KOPT-K1 (cell line): ENCODE data around the gene LIN52.
A peak's percentile ranks its signal among the peaks of the same experiment; 100 is the strongest.
"Not testable (repeated sequence)": the region's sequence is repeated elsewhere in the genome, so short reads cannot be mapped to it uniquely, and the experiment has no call there.

Experiments
- H3K27ac ChIP-seq: fragments of 200-600 bp; sonication (generic); 2 replicates; pipeline ENCODE4 v1.5.1; 2016; ENCODE audit warnings: antibody characterized with exemption, mild to moderate bottlenecking, low read depth, low read length; ENCODE audit not compliant: poor library complexity, severe bottlenecking
- H3K36me3 ChIP-seq: fragments of 200-600 bp; sonication (generic); 2 replicates; pipeline ENCODE4 v1.5.1; 2017; ENCODE audit warnings: antibody characterized with exemption, mild to moderate bottlenecking, low read length, moderate library complexity; ENCODE audit not compliant: insufficient read depth
- H3K9me3 ChIP-seq: fragments of 200-600 bp; sonication (generic); 2 replicates; pipeline ENCODE4 v1.5.1; 2017; ENCODE audit warnings: antibody characterized with exemption, low read length, mild to moderate bottlenecking; ENCODE audit not compliant: insufficient read depth, poor library complexity, severe bottlenecking

The LIN52 gene

DNA sequence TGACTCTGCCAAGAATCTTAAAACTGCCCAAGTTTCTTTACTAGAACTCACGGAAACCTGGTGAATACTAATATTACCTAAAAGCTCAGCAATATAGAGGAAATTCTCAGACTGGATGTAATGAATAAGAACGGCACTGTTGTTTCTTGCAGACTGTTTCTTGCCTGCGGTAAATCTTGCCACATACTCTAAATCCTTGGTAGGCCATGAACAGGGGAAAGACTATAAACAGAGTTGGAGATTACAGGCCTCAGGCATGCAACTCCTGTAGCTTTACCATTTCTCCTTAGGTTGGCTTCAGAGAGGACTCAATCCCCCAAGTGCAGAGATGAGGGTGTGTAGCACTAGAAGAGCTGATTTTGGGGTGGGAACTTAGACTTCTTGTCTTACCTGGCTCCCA lies 1.6 kb upstream of the LIN52 start:
- Histone ChIP-seq H3K27ac (no peak overlapping the region), H3K36me3 (no peaks in the 10 kb centered on the region), H3K9me3 (no peaks in the 10 kb centered on the region)

GRCh38 chr14:74083784-74084276 lies 926 bp upstream of the LIN52 start:
- H3K9me3 ChIP-seq = no peaks in the 10 kb centered on the region
- no peaks in the 10 kb centered on the region for H3K36me3 ChIP-seq
- H3K27ac ChIP-seq = peak overlapping the region; percentile 55

DNA sequence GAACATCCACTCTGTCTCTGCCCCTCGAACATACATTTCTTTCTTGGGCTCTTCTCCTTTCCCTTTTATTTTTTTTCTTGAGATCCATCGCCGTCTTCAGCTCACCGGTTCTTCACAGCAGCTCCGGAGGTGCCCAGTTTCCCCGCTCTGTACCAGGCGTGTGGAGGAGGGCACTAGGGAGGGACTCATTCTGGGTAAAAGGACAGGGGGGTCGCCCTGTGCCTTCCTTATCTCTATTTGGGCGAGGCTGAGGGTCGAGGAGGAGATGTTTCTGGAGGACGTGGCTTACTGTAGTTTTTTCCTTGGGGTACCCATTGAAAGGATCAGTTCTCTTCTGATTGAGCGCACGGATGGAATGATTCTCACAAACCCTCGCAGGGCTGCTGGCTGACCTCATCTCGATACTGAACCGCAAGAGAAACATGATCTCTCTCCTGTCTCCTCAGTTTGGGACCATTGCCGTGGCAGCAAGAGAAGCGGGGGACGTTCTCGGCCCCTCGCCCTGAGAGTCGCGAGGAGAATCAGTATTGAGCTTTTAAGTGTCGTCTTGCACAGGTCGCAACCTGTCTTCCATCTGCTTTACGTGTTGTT lies 386 bp downstream of the LIN52 start:
- Histone ChIP-seq H3K27ac (peak overlapping the region; percentile 72), H3K9me3 (no peaks in the 10 kb centered on the region), H3K36me3 (no peaks in the 10 kb centered on the region)

DNA sequence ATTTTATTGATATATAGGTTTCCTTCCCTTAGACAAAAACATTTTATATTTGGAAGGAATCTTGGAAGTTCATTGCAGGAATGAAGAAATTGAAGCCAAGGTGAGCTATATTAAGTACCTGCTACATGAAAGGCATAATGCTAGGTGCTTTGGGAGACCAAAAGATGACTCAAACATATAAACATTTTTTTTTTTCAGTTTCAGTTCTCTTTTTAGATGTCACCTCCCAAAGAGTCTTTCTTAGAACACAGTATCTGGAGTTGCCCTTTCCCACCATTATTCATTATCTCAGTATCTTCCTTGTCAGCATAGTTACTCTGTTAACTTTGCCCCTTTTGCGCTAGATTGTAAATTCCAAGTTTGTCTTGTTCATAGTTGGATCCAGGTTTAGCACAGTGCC lies 1.1 kb downstream of the LIN52 start:
- Histone ChIP-seq H3K9me3 (no peaks in the 10 kb centered on the region), H3K27ac (peak overlapping the region; percentile 72), H3K36me3 (no peaks in the 10 kb centered on the region)

DNA sequence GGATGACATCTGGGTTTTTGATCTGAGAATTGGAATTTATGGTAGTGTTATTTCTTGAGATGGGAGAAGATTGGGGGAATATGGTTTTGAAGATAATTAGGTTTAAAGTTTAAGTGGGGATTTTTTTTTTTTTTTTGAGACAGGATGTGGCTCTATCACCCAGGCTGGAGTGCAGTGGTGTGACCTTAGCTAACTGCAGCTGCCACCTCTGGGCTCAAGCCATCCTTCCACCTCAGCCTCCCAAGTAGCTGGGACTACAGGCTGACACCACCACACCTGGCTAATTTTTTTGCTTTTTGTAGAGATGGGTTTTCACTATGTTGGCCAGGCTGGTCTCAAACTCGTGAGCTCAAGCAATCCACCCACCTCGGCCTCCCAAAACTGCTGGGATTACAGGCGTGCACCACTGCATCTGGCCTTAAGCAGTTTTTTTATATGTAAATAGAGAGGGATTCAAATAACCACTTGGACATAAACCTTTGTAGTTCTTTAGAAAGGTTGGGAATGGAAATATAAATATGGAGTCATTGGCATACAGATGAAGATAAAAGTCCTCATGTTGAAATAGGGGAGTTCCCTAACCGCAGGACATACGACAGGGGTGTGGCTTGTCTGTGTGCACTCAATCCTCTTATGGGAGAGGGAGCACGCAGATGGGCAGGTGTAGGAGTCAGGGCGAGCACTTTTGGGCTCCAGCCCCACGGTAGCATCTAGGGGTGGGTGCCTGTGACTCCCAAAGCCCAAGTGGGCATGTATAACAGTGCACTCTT lies 4.7 kb downstream of the LIN52 start:
- Histone ChIP-seq H3K36me3 (peaks cover 17% of the 10 kb centered on the region), H3K9me3 (no peaks in the 10 kb centered on the region), H3K27ac (no peak overlapping the region)

- Histone ChIP-seq H3K27ac (no peak overlapping the region), H3K9me3 (no peaks in the 10 kb centered on the region), H3K36me3 (peaks cover 51% of the 10 kb centered on the region)
Observed at GRCh38 chr14:74105381-74105780, 20.6 kb downstream of the LIN52 start.

DNA sequence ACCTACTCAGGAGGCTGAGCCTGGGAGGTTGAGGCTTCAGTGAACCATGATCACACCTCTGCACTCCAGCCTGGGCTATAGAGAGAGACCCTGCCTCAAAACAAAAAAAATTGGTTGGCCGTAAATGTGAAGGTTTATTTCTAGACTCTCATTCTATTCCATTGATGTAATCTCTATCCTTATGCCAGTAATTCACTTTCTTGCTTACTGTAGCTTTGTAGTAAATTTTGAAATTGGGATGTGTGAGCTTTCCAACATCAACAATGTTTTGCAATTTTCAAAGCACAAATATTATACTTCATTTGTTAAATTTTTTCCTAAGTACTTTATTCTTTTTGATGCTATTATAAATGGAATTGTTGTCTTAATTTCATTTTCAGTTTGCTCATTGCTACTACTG lies 24.6 kb downstream of the LIN52 start:
- no peaks in the 10 kb centered on the region for H3K9me3 ChIP-seq
- H3K36me3 ChIP-seq = peaks cover 32% of the 10 kb centered on the region
- H3K27ac ChIP-seq = no peak overlapping the region

GRCh38 chr14:74111395-74112216 lies 26.9 kb downstream of the LIN52 start:
- peaks cover 34% of the 10 kb centered on the region for H3K36me3 ChIP-seq
- not testable (repeated sequence) for H3K9me3 ChIP-seq, H3K27ac ChIP-seq

- H3K9me3 ChIP-seq = not testable (repeated sequence)
- peaks cover 12% of the 10 kb centered on the region for H3K36me3 ChIP-seq
Observed at GRCh38 chr14:74125487-74125886, 40.7 kb downstream of the LIN52 start.

DNA sequence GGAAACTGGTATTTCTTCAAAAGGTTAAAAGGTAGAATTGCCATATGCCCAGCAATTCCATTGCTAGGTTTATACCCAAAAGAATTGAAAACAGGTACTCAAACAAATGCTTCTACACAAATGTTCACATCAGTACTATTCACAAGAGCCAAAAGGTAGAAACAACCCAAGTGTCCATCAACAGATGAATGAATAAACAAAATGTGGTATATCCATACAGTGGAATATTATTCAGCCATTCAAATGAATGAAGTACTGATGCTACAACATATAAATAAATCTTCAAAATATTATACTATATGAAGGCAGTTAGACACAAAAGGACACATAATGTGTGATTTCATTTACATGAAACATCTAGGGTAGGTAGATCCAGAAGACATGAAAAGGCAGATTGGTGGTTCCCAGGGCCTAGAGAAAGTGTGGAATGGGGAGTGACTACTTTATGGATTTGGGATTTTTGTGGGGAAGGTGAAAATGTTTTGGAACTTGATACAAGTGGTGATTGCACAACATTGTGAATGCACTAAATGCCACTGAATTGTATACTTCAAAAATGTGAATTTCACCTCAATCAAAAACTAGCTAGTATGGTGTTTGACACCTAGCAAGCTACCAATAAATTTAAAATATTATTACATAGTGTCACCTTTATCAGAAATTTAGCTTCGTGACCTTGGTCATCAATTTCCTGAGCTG lies 41.7 kb downstream of the LIN52 start:
- no peak overlapping the region for H3K27ac ChIP-seq
- H3K9me3 ChIP-seq = no peaks in the 10 kb centered on the region
- peaks cover 4% of the 10 kb centered on the region; the same call in 1 of the 2 replicates for H3K36me3 ChIP-seq

More at GRCh38 chr14:74125487-74125886, 40.7 kb downstream of the LIN52 start:
- not testable (repeated sequence) for H3K27ac ChIP-seq

- no peaks in the 10 kb centered on the region for H3K36me3 ChIP-seq
- no peaks in the 10 kb centered on the region for H3K9me3 ChIP-seq
- no peak overlapping the region for H3K27ac ChIP-seq
Observed at GRCh38 chr14:74127634-74128033, 42.9 kb downstream of the LIN52 start.

DNA sequence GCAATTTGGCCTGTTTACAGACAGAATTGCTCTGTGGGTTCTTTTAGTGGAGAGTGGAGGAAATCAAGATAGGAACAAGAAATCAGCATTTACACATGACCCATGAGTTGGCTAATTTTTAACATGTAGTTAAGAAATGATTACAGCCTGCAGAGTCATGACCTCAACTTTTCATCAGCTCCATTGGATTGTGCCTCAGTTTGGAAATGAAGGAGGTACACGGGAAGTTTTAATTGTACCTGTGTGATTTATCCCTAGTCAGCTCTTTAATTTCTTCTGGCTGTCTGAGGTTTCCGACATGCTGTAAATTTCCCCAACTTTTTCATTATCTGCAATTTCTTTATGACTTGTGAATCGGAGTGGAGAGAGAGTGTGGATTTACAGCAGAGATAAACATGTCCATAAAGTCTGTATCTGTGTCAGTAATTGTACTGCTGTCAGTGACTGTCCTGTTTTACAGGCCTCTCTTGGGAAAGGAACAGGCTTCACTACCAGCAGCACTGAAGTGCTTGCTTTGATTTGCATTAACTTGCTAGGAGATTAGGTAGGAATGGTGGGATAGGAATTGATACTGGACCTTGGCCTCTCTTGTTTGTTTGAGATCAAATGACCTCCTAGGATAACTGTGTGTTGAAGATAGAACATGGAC lies 49.2 kb downstream of the LIN52 start:
- Histone ChIP-seq H3K9me3 (no peaks in the 10 kb centered on the region), H3K27ac (no peak overlapping the region), H3K36me3 (no peaks in the 10 kb centered on the region)

DNA sequence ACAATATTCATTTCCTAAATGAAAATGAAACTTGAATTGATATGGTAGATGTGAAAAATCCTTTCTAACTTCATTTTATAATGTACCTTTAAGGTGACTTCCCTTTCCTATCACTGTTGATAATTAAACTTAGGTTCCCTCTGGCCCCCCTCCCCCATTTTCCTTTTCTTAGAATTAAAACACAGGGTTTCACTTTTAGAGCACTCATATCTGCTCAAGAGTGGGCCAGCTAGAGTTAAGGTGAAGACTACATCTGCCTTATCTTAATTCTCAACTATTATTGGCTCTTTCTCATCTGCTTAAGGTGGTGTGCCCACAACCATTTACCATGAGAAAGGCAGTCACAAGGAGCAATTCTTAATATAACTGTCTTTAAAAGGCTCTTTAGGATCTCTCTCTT lies 49.7 kb downstream of the LIN52 start:
- Histone ChIP-seq H3K27ac (no peak overlapping the region), H3K36me3 (no peaks in the 10 kb centered on the region), H3K9me3 (no peaks in the 10 kb centered on the region)

GRCh38 chr14:74135426-74135825 lies 50.7 kb downstream of the LIN52 start:
- H3K36me3 ChIP-seq = no peaks in the 10 kb centered on the region
- no peaks in the 10 kb centered on the region for H3K9me3 ChIP-seq
- H3K27ac ChIP-seq = no peak overlapping the region
